ENCODE results near the gene ITIH4. TPM values are rescaled to one million over a fixed set of nuclear protein-coding genes. Genes with fewer than 3 reads are reported as not detected.

ITIH4 gene
- polyA plus RNA-seq, 3 donors = 0.59 to 47.7 TPM; not detected in 1

GRCh38 chr3:52819936-52820335, 10.5 kb downstream of the ITIH4 start:
- Histone ChIP-seq H3K9me3 (replicated peaks in 1 of 2; ENCODE audit: control insufficient read depth in 1 of 2, insufficient read depth in 1 of 2, low read length in 2 of 2) (no peaks in the 10 kb centered on the region), H3K9ac (ENCODE audit: insufficient read depth, low read length, poor library complexity, severe bottlenecking) (no peak overlapping the region), H2AFZ (ENCODE audit: insufficient read depth, low read depth, low read length, poor library complexity, severe bottlenecking) (no peak overlapping the region), H3K79me2 (ENCODE audit: insufficient read depth, low read length) (no peaks in the 10 kb centered on the region), H3K4me1 (ENCODE audit: control insufficient read depth in 1 of 2, insufficient read depth in 2 of 2, low read length in 2 of 2) (no peaks in the 10 kb centered on the region), H3K27me3 (ENCODE audit: control insufficient read depth in 2 of 2, insufficient read depth in 2 of 2, low read length in 2 of 2) (no peaks in the 10 kb centered on the region), H3K27ac (ENCODE audit: low read depth in 1 of 2, low read length in 2 of 2) (no peak overlapping the region), H4K20me1 (ENCODE audit: insufficient read depth, low read length) (no peaks in the 10 kb centered on the region), H3K4me2 (replicated peaks; ENCODE audit: extremely low read depth, low read length, poor library complexity, severe bottlenecking) (no peak overlapping the region), H3K36me3 (replicated peaks in 1 of 2; ENCODE audit: control insufficient read depth in 1 of 2, insufficient read depth in 2 of 2, low read length in 2 of 2) (peaks cover 5 to 26% of the 10 kb centered on the region in 2 donors), H3K4me3 (replicated peaks in 1 of 3; ENCODE audit: low read depth in 2 of 3, low read length in 3 of 3) (no peak overlapping the region)
- no peaks in the 10 kb centered on the region for H3K9me3 Mint-ChIP-seq
- H3K27me3 Mint-ChIP-seq (ENCODE audit: low read depth in 3 of 3) = peaks cover 0 to 2% (median 1%) of the 10 kb centered on the region in 3 donors
- no peak for DNase-seq
- no peaks in the 10 kb centered on the region for H3K4me1 Mint-ChIP-seq
- TF ChIP-seq CTCF (IDR thresholded peaks at IDR 0.05) = no peak
- H3K27ac Mint-ChIP-seq = peak overlapping the region in 2 of 7 donors; percentile 31 to 43
- intact Hi-C loops (cut with micrococcal nuclease) = loop anchor here in 1 of 2 donors (5.0 kb wide), 1 partner anchor 78 kb away; no protein-coding TSS in a partner anchor
- no peak overlapping the region for H3K4me3 Mint-ChIP-seq
- WGBS (ENCODE audit: insufficient coverage) = 100% methylated on average over 2 of the region's 2 CpGs
- H3K36me3 Mint-ChIP-seq = peaks cover 8 to 23% of the 10 kb centered on the region in 2 donors

DNA sequence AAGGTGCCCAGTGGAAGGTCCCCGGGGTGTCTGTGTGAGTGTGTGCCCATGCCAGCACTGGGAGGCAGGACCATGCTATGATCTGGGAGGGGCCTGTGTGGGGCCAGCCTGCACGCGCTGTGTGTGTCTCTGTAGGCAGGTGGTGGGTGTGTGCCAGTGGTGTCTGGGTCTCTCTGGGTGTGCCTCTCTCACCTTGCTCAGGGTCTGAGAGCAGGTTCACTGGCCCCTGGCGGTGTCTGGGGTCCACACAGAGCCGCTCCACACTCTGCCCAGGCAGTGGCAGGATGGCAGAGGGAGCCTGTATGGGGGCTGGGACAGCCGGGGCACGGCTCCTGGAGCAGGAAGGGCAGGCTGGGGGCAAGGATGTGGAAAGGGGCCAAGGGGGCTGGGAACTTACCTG, 12.6 kb downstream of the ITIH4 start:
- no peak overlapping the region for H3K4me2 ChIP-seq (replicated peaks; ENCODE audit: extremely low read depth, low read length, poor library complexity, severe bottlenecking)
- H3K36me3 ChIP-seq (replicated peaks in 1 of 2; ENCODE audit: control insufficient read depth in 1 of 2, insufficient read depth in 2 of 2, low read length in 2 of 2) = peaks cover 0 to 11% of the 10 kb centered on the region in 2 donors
- H3K4me1 ChIP-seq (ENCODE audit: control insufficient read depth in 1 of 2, insufficient read depth in 2 of 2, low read length in 2 of 2) = no peaks in the 10 kb centered on the region
- H3K79me2 ChIP-seq (ENCODE audit: insufficient read depth, low read length) = no peaks in the 10 kb centered on the region
- no peak overlapping the region for H2AFZ ChIP-seq (ENCODE audit: insufficient read depth, low read depth, low read length, poor library complexity, severe bottlenecking)
- Mint-ChIP-seq H3K27me3 (ENCODE audit: low read depth in 3 of 3) (peaks cover 0 to 6% (median 2%) of the 10 kb centered on the region in 3 donors), H3K9me3 (no peaks in the 10 kb centered on the region), H3K4me3 (no peak overlapping the region), H3K4me1 (no peaks in the 10 kb centered on the region), H3K27ac (no peak overlapping the region), H3K36me3 (peaks cover 4 to 11% of the 10 kb centered on the region in 2 donors)
- H4K20me1 ChIP-seq (ENCODE audit: insufficient read depth, low read length) = no peaks in the 10 kb centered on the region
- no peaks in the 10 kb centered on the region for H3K9me3 ChIP-seq (replicated peaks in 1 of 2; ENCODE audit: control insufficient read depth in 1 of 2, insufficient read depth in 1 of 2, low read length in 2 of 2)
- no peak overlapping the region for H3K4me3 ChIP-seq (replicated peaks in 1 of 3; ENCODE audit: low read depth in 2 of 3, low read length in 3 of 3)
- intact Hi-C loops (cut with micrococcal nuclease) = no loop called here
- 91% methylated on average over 6 of the region's 7 CpGs for WGBS (ENCODE audit: insufficient coverage)
- H3K27me3 ChIP-seq (ENCODE audit: control insufficient read depth in 2 of 2, insufficient read depth in 2 of 2, low read length in 2 of 2) = no peaks in the 10 kb centered on the region
- H3K27ac ChIP-seq (ENCODE audit: low read depth in 1 of 2, low read length in 2 of 2) = no peak overlapping the region
- H3K9ac ChIP-seq (ENCODE audit: insufficient read depth, low read length, poor library complexity, severe bottlenecking) = no peak overlapping the region
- no peak for TF ChIP-seq CTCF (IDR thresholded peaks at IDR 0.05)
- no peak for DNase-seq
